Prostate gland (tissue), 2 donors: ENCODE results near the gene ATP9B. TPM values are rescaled to one million over a fixed set of nuclear protein-coding genes. Genes with fewer than 3 reads are reported as not detected.
"Not testable (repeated sequence)": the region's sequence is repeated elsewhere in the genome, so short reads cannot be mapped to it uniquely, and the experiment has no call there.

Source experiments
- DNase-seq: peaks from one replicate; pipeline ENCODE4 v3.0.0-alpha.2; 2019; ENCODE audit warnings: low spot score
- H3K27ac ChIP-seq, 2 donors: fragments of 200-600 bp; sonication (generic); 2 replicates each; pipeline ENCODE4 v1.5.1; 2017 to 2019
- H3K27me3 ChIP-seq: fragments of 200-600 bp; sonication (generic); replicated peaks from 2 replicates; pipeline ENCODE4 v1.5.1; 2019; ENCODE audit not compliant: insufficient read depth
- H3K36me3 ChIP-seq, 2 donors: fragments of 200-600 bp; sonication (generic); 1 replicate in 1 of 2; 2 replicates in 1 of 2; pipeline versions ENCODE4 v1.5.1 to v1.8.1; 2017 to 2019
- H3K4me1 ChIP-seq: fragments of 200-600 bp; sonication (generic); replicated peaks from 2 replicates; pipeline ENCODE4 v1.5.1; 2019
- H3K4me3 ChIP-seq, 2 donors: fragments of 200-600 bp; sonication (generic); 2 replicates each; pipeline ENCODE4 v1.5.1; 2017 to 2019
- H3K9me3 ChIP-seq: fragments of 200-600 bp; sonication (generic); 2 replicates; pipeline ENCODE4 v1.5.1; 2017
- POLR2A ChIP-seq: fragments of 450-650 bp; IDR thresholded peaks from one replicate; pipeline ENCODE4 v1.6.1; 2016; ENCODE audit warnings: antibody characterized with exemption, mild to moderate bottlenecking
- POLR2AphosphoS5 ChIP-seq: sonication (generic); formaldehyde crosslinking; IDR thresholded peaks from one replicate; pipeline ENCODE4 v1.6.1; 2017; ENCODE audit warnings: antibody characterized with exemption
- WGBS: methylation state at CpG from one replicate; pipeline ENCODE4 v1.1.5; 2018; 5-methylcytosine and 5-hydroxymethylcytosine counted together
- intact Hi-C: fragments of 100-400 bp; cut with DNase I; formaldehyde crosslinking; loops from one replicate; pipeline ENCODE4 v1.14.2; 2022
- total RNA-seq, 2 donors: library from RNA; depleted of rRNA; stranded (reverse); fragments of >200 nt; gene quantifications; one replicate each; pipeline ENCODE4 v1.1.0, GENCODE V29; 2016
- TF ChIP-seq, protein P1 (sequence below), 4 experiments: fragments of 200-600 bp in 2 of 4; fragments of 450-650 bp in 2 of 4; sonication (generic) in 2 of 4; IDR thresholded peaks; 1 replicate in 3 of 4; 2 replicates in 1 of 4; pipeline ENCODE4 v1.5.1; 2016 to 2019; ENCODE audit warnings: antibody characterized with exemption in 4 of 4, mild to moderate bottlenecking in 2 of 4, moderate library complexity in 2 of 4

ATP9B gene
- total RNA-seq, 2 donors from 2014 or later, result 33.8 to 55.6 TPM

DNA sequence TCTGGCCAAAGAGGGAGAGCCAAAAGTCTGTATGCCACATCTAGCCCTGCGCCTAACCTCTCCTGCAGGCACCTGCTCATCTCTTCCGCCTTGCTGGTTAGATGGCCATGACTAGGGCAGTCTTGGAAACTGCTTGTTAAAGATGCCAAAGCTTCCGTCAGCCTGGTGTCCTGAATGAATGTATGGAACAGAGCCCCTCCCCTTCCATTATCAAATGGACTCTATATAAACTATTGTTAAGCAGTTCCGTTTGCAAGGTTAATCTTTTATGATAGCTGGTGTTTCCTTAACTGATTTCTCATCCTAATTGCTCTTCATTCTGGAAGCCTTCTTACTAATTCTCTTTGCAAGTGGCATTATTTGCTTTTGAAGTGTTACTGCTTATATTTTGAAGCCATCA is 87.1 kb downstream of the ATP9B start:
- Histone ChIP-seq H3K36me3 (no peaks in the 10 kb centered on the region), H3K27me3 (no peaks in the 10 kb centered on the region), H3K9me3 (no peaks in the 10 kb centered on the region), H3K4me3 (no peak overlapping the region), H3K4me1 (no peaks in the 10 kb centered on the region), H3K27ac (no peak overlapping the region)
- intact Hi-C loops, result no loop called here
- TF ChIP-seq POLR2A (no peak), POLR2AphosphoS5 (no peak)
- TF ChIP-seq, protein P1, sequence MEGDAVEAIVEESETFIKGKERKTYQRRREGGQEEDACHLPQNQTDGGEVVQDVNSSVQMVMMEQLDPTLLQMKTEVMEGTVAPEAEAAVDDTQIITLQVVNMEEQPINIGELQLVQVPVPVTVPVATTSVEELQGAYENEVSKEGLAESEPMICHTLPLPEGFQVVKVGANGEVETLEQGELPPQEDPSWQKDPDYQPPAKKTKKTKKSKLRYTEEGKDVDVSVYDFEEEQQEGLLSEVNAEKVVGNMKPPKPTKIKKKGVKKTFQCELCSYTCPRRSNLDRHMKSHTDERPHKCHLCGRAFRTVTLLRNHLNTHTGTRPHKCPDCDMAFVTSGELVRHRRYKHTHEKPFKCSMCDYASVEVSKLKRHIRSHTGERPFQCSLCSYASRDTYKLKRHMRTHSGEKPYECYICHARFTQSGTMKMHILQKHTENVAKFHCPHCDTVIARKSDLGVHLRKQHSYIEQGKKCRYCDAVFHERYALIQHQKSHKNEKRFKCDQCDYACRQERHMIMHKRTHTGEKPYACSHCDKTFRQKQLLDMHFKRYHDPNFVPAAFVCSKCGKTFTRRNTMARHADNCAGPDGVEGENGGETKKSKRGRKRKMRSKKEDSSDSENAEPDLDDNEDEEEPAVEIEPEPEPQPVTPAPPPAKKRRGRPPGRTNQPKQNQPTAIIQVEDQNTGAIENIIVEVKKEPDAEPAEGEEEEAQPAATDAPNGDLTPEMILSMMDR (IDR thresholded peaks at IDR 0.05), result no peak
- 79% methylated on average over 4 of the region's 4 CpGs for WGBS
- no peak for DNase-seq

DNA sequence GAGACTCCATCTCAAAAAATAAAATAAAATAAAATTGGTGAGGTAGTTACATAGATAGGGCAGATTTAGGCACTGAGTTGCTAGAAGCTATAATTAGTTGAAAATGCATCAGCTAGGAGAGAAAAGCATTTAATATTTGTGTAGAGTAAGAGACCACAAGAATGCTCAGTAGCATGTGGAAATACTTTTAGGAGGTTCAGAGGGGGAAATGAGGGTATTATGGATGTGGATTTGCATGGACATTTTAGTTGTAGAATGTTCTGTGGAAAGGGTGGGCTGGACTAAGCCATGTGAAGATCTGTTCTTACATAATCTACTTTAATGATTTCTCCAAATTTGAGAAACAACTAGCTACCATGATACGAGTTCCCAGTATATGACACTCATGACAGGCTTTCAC is 95.5 kb downstream of the ATP9B start:
- intact Hi-C loops, result no loop called here
- Histone ChIP-seq H3K4me3 (no peak overlapping the region), H3K27ac (no peak overlapping the region), H3K4me1 (no peaks in the 10 kb centered on the region), H3K27me3 (no peaks in the 10 kb centered on the region), H3K36me3 (no peaks in the 10 kb centered on the region), H3K9me3 (no peaks in the 10 kb centered on the region)
- TF ChIP-seq, protein P1 (IDR thresholded peaks at IDR 0.05), result no peak
- TF ChIP-seq POLR2AphosphoS5, result no peak
- no peak for TF ChIP-seq POLR2A
- 93% methylated on average over 1 of the region's 1 CpG for WGBS
- DNase-seq, result no peak

DNA sequence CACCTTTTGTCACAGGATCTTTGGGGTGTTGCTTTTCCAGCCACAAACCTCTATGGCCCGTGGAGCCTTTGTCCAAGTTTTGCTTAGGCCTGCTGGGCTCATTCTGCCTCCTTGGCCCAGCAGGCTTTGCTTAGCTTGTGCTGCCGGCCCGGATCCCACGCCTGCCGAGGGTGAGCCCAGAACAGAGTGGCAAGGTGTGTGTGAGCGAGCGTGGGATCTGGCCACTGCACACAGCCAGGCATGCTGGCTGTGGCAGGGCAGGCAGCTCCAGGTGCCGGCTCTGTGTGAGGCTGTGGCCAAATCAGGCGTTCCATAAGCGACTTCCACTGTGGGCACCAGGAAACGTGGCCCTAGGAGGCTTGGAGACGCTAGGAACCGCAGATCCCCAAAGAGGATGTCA is 97.5 kb downstream of the ATP9B start:
- Histone ChIP-seq H3K27me3 (no peaks in the 10 kb centered on the region), H3K27ac (no peak overlapping the region), H3K9me3 (no peaks in the 10 kb centered on the region), H3K4me1 (no peaks in the 10 kb centered on the region), H3K36me3 (no peaks in the 10 kb centered on the region), H3K4me3 (no peak overlapping the region)
- no peak for TF ChIP-seq POLR2A
- no peak for TF ChIP-seq POLR2AphosphoS5
- intact Hi-C loops, result no loop called here
- DNase-seq, result no peak
- over 99% methylated on average over 13 of the region's 13 CpGs for WGBS

DNA sequence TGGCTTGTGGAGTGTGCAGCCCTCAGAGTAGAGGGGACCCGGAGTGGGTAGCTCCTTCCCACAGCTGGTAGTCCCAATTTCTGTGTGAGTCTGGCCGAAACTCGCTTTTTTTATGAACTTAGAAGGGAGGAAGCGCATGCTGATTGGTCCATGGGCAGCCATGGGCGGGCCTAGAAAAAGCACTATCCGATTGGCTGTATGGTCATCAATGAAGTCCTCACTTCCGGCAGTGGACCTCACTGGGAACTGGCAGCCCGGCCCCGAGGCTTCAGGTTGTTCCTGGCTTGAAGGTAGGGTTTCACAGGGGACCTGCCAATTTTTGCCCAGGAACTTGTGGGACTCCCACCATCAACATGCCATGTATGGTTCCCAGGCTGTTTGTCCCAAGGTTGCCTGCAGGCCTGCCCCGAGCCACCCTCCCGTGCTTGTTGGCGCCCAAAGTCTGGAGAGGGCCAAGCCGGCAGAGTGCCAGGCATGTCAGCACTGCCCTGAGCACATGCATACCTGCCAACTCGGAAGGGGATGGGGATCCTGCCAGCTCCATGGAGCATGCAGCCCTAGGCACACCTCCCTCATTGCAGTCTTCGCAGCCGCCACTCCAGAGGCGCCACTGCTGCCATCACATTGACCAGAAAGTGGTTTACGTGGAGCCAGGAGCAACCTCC is 98.5 kb downstream of the ATP9B start:
- Histone ChIP-seq H3K9me3 (no peaks in the 10 kb centered on the region), H3K4me3 (no peak overlapping the region), H3K27me3 (no peaks in the 10 kb centered on the region), H3K27ac (no peak overlapping the region), H3K36me3 (no peaks in the 10 kb centered on the region), H3K4me1 (no peaks in the 10 kb centered on the region)
- intact Hi-C loops, result no loop called here
- TF ChIP-seq, protein P1 (IDR thresholded peaks at IDR 0.05), result no peak
- TF ChIP-seq POLR2AphosphoS5, result no peak
- no peak for TF ChIP-seq POLR2A
- no peak for DNase-seq
- WGBS, result 89% methylated on average over 18 of the region's 18 CpGs

DNA sequence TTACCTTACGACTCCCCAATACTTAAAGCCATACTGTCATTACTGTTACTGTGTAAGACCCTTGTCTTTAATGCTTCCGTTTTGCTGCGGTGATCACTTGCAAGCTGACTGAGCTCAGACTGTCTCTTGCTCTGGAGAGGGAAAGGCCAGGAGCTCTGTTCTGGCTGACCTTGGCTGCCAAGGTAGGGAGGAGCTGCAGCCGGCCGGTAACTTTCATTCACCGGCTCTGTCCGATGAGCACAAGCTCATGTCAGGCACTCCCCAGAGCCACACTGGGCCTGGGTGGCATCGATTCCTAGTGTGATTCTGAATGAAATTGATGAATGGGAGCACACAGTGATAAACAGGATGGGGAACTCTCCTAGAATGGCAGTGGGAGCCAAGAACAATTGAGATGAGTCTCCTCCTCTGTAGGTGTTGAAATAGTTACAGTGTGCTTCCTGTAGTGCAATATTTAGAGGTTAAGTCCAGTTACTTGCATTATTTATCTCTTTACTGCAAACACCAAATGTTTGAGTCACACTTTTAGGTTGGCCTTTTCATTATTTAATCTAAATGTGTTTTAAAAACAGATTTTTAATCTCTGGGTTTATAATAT is 100.9 kb downstream of the ATP9B start:
- H3K27ac ChIP-seq, result no peak overlapping the region
- no peaks in the 10 kb centered on the region for H3K36me3 ChIP-seq
- DNase-seq, result no peak
- H3K4me1 ChIP-seq, result no peaks in the 10 kb centered on the region
- TF ChIP-seq POLR2AphosphoS5 (no peak), POLR2A (no peak)
- TF ChIP-seq, protein P1 (IDR thresholded peaks at IDR 0.05), result no peak
- H3K4me3 ChIP-seq, result no peak overlapping the region
- no peaks in the 10 kb centered on the region for H3K9me3 ChIP-seq
- no peaks in the 10 kb centered on the region for H3K27me3 ChIP-seq
- intact Hi-C loops, result no loop called here
- 51% methylated on average over 7 of the region's 8 CpGs for WGBS

DNA sequence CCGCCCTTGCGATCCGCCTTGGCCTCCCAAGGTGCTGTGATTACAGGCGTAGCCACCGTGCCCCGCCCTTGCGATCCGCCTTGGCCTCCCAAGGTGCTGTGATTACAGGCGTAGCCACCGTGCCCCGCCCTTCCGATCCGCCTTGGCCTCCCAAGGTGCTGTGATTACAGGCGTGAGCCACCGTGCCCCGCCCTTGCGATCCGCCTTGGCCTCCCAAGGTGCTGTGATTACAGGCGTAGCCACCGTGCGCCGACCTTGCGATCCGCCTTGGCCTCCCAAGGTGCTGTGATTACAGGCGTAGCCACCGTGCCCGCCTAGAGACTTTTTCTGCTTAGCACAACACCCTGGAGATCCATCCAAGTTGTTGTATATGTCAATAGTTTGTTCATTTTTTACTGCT is 103.1 kb downstream of the ATP9B start:
- H3K27me3 ChIP-seq, DNase-seq, intact Hi-C loops, H3K36me3 ChIP-seq, H3K9me3 ChIP-seq, H3K4me3 ChIP-seq, H3K27ac ChIP-seq, H3K4me1 ChIP-seq: not testable (repeated sequence)
- WGBS, result 96% methylated on average over 22 of the region's 27 CpGs
